Measurements from ENCODE around the gene SRF. TPM values are rescaled to one million over a fixed set of nuclear protein-coding genes. Genes with fewer than 3 reads are reported as not detected.

SRF gene
- total RNA-seq, 1 donor from 2014 or later, result 29.2 TPM

GRCh38 chr6:43143235-43144128, 27.6 kb upstream of the SRF start:
- Histone ChIP-seq H3K36me3 (peaks cover 17% of the 10 kb centered on the region), H3K4me3 (peak overlapping the region; percentile 7), H3K4me1 (peaks cover 11% of the 10 kb centered on the region), H3K27me3 (ENCODE audit: low read depth) (no peaks in the 10 kb centered on the region), H3K27ac (peak overlapping the region; percentile 61), H3K9me3 (no peaks in the 10 kb centered on the region)
- peak; percentile 97 for ATAC-seq
- intact Hi-C loops (cut with DNase I), result no loop called here
- peak; percentile 85 for DNase-seq
- TF ChIP-seq CTCF (IDR thresholded peaks at IDR 0.05), result peak; percentile 97

- no peak overlapping the region for H3K4me3 ChIP-seq
- intact Hi-C loops (cut with DNase I), result no loop called here
- H3K36me3 ChIP-seq, result peaks cover 9% of the 10 kb centered on the region
- no peak for TF ChIP-seq CTCF (IDR thresholded peaks at IDR 0.05)
- peaks cover 11% of the 10 kb centered on the region for H3K4me1 ChIP-seq
- ATAC-seq (no peak), DNase-seq (no peak)
- no peak overlapping the region for H3K27ac ChIP-seq
- no peaks in the 10 kb centered on the region for H3K27me3 ChIP-seq (ENCODE audit: low read depth)
- no peaks in the 10 kb centered on the region for H3K9me3 ChIP-seq
These were observed 26.2 kb upstream of the SRF start for GRCh38 chr6:43144879-43145278.

- ATAC-seq (no peak), DNase-seq (no peak)
- Histone ChIP-seq H3K27me3 (ENCODE audit: low read depth) (no peaks in the 10 kb centered on the region), H3K4me3 (no peak overlapping the region), H3K36me3 (peaks cover 9% of the 10 kb centered on the region), H3K4me1 (peaks cover 11% of the 10 kb centered on the region), H3K27ac (no peak overlapping the region), H3K9me3 (no peaks in the 10 kb centered on the region)
- TF ChIP-seq CTCF (IDR thresholded peaks at IDR 0.05), result no peak
- intact Hi-C loops (cut with DNase I), result no loop called here
These were observed 24.8 kb upstream of the SRF start for GRCh38 chr6:43146261-43146660.

- H3K27ac ChIP-seq, result no peak overlapping the region
- no peak for TF ChIP-seq CTCF (IDR thresholded peaks at IDR 0.05)
- H3K9me3 ChIP-seq, result no peaks in the 10 kb centered on the region
- no peaks in the 10 kb centered on the region for H3K27me3 ChIP-seq (ENCODE audit: low read depth)
- intact Hi-C loops (cut with DNase I), result no loop called here
- H3K4me3 ChIP-seq, result no peak overlapping the region
- no peak for DNase-seq
- no peak for ATAC-seq
- H3K36me3 ChIP-seq, result peaks cover 9% of the 10 kb centered on the region
- peaks cover 11% of the 10 kb centered on the region for H3K4me1 ChIP-seq
These were observed 24.1 kb upstream of the SRF start for GRCh38 chr6:43146709-43147688.

- Histone ChIP-seq H3K4me1 (peaks cover 11% of the 10 kb centered on the region), H3K36me3 (peaks cover 9% of the 10 kb centered on the region), H3K27me3 (ENCODE audit: low read depth) (no peaks in the 10 kb centered on the region), H3K9me3 (no peaks in the 10 kb centered on the region), H3K27ac (no peak overlapping the region), H3K4me3 (no peak overlapping the region)
- ATAC-seq (no peak), DNase-seq (no peak)
- TF ChIP-seq CTCF (IDR thresholded peaks at IDR 0.05), result no peak
- intact Hi-C loops (cut with DNase I), result no loop called here
These were observed 23.2 kb upstream of the SRF start for GRCh38 chr6:43147691-43148477.

Data from lower lobe of right lung (tissue), 2 donors.